Measurements from ENCODE around the gene MLF2. TPM values are rescaled to one million over a fixed set of nuclear protein-coding genes. Genes with fewer than 3 reads are reported as not detected.

The MLF2 gene
- total and polyA plus RNA-seq, 2 donors from 2014 or later = 141 to 289 TPM

GRCh38 chr12:6757028-6757690 is 4.2 kb upstream of the MLF2 start:
- peaks cover 5 to 11% (median 7%) of the 10 kb centered on the region in 3 donors for H3K4me1 ChIP-seq (ENCODE audit: control insufficient read depth in 2 of 3, insufficient read depth in 2 of 3, low read depth in 1 of 3, low read length in 3 of 3)
- no peaks in the 10 kb centered on the region for H3K27me3 ChIP-seq (ENCODE audit: control insufficient read depth, insufficient read depth, low read length)
- peaks cover 0 to 2% (median 0%) of the 10 kb centered on the region in 3 donors for H3K36me3 ChIP-seq (ENCODE audit: control insufficient read depth in 2 of 3, insufficient read depth in 3 of 3, low read length in 3 of 3)
- TF ChIP-seq, protein P1, sequence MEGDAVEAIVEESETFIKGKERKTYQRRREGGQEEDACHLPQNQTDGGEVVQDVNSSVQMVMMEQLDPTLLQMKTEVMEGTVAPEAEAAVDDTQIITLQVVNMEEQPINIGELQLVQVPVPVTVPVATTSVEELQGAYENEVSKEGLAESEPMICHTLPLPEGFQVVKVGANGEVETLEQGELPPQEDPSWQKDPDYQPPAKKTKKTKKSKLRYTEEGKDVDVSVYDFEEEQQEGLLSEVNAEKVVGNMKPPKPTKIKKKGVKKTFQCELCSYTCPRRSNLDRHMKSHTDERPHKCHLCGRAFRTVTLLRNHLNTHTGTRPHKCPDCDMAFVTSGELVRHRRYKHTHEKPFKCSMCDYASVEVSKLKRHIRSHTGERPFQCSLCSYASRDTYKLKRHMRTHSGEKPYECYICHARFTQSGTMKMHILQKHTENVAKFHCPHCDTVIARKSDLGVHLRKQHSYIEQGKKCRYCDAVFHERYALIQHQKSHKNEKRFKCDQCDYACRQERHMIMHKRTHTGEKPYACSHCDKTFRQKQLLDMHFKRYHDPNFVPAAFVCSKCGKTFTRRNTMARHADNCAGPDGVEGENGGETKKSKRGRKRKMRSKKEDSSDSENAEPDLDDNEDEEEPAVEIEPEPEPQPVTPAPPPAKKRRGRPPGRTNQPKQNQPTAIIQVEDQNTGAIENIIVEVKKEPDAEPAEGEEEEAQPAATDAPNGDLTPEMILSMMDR (IDR thresholded peaks at IDR 0.05; ENCODE audit: borderline replicate concordance, extremely low read depth, insufficient read depth) = no peak
- H3K9ac ChIP-seq (ENCODE audit: low read length in 3 of 3) = no peak overlapping the region
- no peak for DNase-seq
- FAIRE-seq = no peak
- H3K4me3 ChIP-seq (ENCODE audit: low read length in 3 of 3) = no peak overlapping the region
- H3K27ac ChIP-seq (ENCODE audit: low read depth in 2 of 2, low read length in 2 of 2) = no peak overlapping the region
- H3K9me3 ChIP-seq (ENCODE audit: control insufficient read depth in 2 of 3, insufficient read depth in 1 of 3, low read length in 3 of 3) = no peaks in the 10 kb centered on the region
- intact Hi-C loops (cut with DNase I) = loop anchor here (10.0 kb wide), 1 partner anchor 68 kb away; the partner anchor contains the start of genes GPR162 and P3H3

DNA sequence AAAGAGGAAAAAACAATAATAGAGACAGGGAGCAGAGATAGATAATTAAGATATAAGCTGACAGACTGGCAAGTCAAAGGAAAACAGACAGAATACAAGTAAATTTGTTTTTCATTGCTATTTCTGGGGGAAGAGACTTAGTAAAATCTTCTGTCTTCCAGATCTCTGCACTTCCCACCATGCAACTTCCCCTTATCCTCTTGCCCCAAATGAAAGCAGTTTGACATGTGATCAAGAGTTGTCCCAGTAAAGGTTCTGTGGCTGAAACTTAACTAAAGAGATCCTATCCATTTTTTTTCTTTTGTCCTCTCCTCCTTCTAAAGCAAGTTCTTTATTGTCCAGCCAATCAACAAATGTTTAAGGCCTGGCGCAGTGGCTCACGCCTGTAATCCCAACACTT is 1.5 kb upstream of the MLF2 start:
- Histone ChIP-seq H3K36me3 (ENCODE audit: control insufficient read depth in 2 of 3, insufficient read depth in 3 of 3, low read length in 3 of 3) (peaks cover 6 to 27% (median 18%) of the 10 kb centered on the region in 3 donors), H3K9ac (ENCODE audit: low read length in 3 of 3) (peak overlapping the region in 1 of 3 donors; percentile 99), H3K27ac (ENCODE audit: low read depth in 2 of 2, low read length in 2 of 2) (peak overlapping the region; percentile 99 to 100), H3K4me3 (ENCODE audit: low read length in 3 of 3) (no peak overlapping the region), H3K4me1 (ENCODE audit: control insufficient read depth in 2 of 3, insufficient read depth in 2 of 3, low read depth in 1 of 3, low read length in 3 of 3) (peaks cover 7 to 16% (median 12%) of the 10 kb centered on the region in 3 donors), H3K27me3 (ENCODE audit: control insufficient read depth, insufficient read depth, low read length) (no peaks in the 10 kb centered on the region), H3K9me3 (ENCODE audit: control insufficient read depth in 2 of 3, insufficient read depth in 1 of 3, low read length in 3 of 3) (no peaks in the 10 kb centered on the region)
- TF ChIP-seq, protein P1 (IDR thresholded peaks at IDR 0.05; ENCODE audit: borderline replicate concordance, extremely low read depth, insufficient read depth) = no peak
- DNase-seq = no peak
- FAIRE-seq = no peak
- intact Hi-C loops (cut with DNase I) = loop anchor here (10.0 kb wide), 1 partner anchor 70 kb away; the partner anchor contains the start of genes GPR162 and P3H3

GRCh38 chr12:6753772-6754356 is 923 bp upstream of the MLF2 start:
- Histone ChIP-seq H3K9me3 (ENCODE audit: control insufficient read depth in 2 of 3, insufficient read depth in 1 of 3, low read length in 3 of 3) (no peaks in the 10 kb centered on the region), H3K4me3 (ENCODE audit: low read length in 3 of 3) (peak overlapping the region in 2 of 3 donors; percentile 24 to 92), H3K27ac (ENCODE audit: low read depth in 2 of 2, low read length in 2 of 2) (peak overlapping the region; percentile 99 to 100), H3K4me1 (ENCODE audit: control insufficient read depth in 2 of 3, insufficient read depth in 2 of 3, low read depth in 1 of 3, low read length in 3 of 3) (peaks cover 7 to 16% (median 12%) of the 10 kb centered on the region in 3 donors), H3K36me3 (ENCODE audit: control insufficient read depth in 2 of 3, insufficient read depth in 3 of 3, low read length in 3 of 3) (peaks cover 9 to 32% (median 23%) of the 10 kb centered on the region in 3 donors), H3K9ac (ENCODE audit: low read length in 3 of 3) (peak overlapping the region in 2 of 3 donors; percentile 74 to 99), H3K27me3 (ENCODE audit: control insufficient read depth, insufficient read depth, low read length) (no peaks in the 10 kb centered on the region)
- intact Hi-C loops (cut with DNase I) = loop anchor here (10.0 kb wide), 1 partner anchor 71 kb away; the partner anchor contains the start of genes GPR162 and P3H3
- DNase-seq (peak in 2 of 5 donors; percentile 55 to 73), FAIRE-seq (no peak)
- TF ChIP-seq, protein P1 (IDR thresholded peaks at IDR 0.05; ENCODE audit: borderline replicate concordance, extremely low read depth, insufficient read depth) = peak; percentile 91
